CD14-positive monocyte (primary cell): ENCODE results near the gene MYO5B. TPM values are rescaled to one million over a fixed set of nuclear protein-coding genes. Genes with fewer than 3 reads are reported as not detected.

Experiments used
- DNase-seq, 3 donors: peaks; one replicate each; pipeline ENCODE4 v3.0.0-alpha.2; 2011 to 2022
- H2AFZ ChIP-seq: 2 replicates; pipeline ENCODE4 v1.6.0; 2012; ENCODE audit warnings: mild to moderate bottlenecking, low read depth, low read length, inconsistent platforms; ENCODE audit not compliant: insufficient read depth, poor library complexity, severe bottlenecking
- H3K27ac ChIP-seq, 2 donors: 1 replicate in 1 of 2; 2 replicates in 1 of 2; pipeline ENCODE4 v1.5.1; 2012 to 2013; ENCODE audit warnings: low read length in 2 of 2, control low read depth in 1 of 2, inconsistent platforms in 1 of 2, low read depth in 1 of 2, mild to moderate bottlenecking in 1 of 2
- H3K27me3 ChIP-seq, 2 donors: one replicate each; pipeline versions ENCODE4 v1.6.0 to v1.6.1; 2011 to 2013; ENCODE audit warnings: low read length in 2 of 2; ENCODE audit not compliant: control insufficient read depth in 2 of 2, insufficient read depth in 2 of 2
- H3K36me3 ChIP-seq, 2 donors: replicated peaks in 1 of 2; 1 replicate in 1 of 2; 2 replicates in 1 of 2; pipeline versions ENCODE4 v1.5.1 to v1.6.1; 2012 to 2013; ENCODE audit warnings: low read length in 2 of 2, control low read depth in 1 of 2, inconsistent platforms in 1 of 2, mild to moderate bottlenecking in 1 of 2; ENCODE audit not compliant: insufficient read depth in 2 of 2, control insufficient read depth in 1 of 2
- H3K4me1 ChIP-seq, 2 donors: 1 replicate in 1 of 2; 2 replicates in 1 of 2; pipeline versions ENCODE4 v1.5.1 to v1.6.1; 2012 to 2013; ENCODE audit warnings: low read length in 2 of 2, control low read depth in 1 of 2, inconsistent platforms in 1 of 2, mild to moderate bottlenecking in 1 of 2, moderate library complexity in 1 of 2; ENCODE audit not compliant: insufficient read depth in 2 of 2, control insufficient read depth in 1 of 2
- H3K4me2 ChIP-seq: replicated peaks from 2 replicates; pipeline ENCODE3; 2012; ENCODE audit warnings: low read length, moderate library complexity, mild to moderate bottlenecking; ENCODE audit not compliant: poor library complexity, severe bottlenecking; ENCODE audit errors: extremely low read depth
- H3K4me3 ChIP-seq, 3 experiments: fragments of 200-600 bp in 1 of 3; sonication (generic) in 1 of 3; replicated peaks in 1 of 3; 1 replicate in 2 of 3; 2 replicates in 1 of 3; pipeline ENCODE4 v1.5.1; 2011 to 2013; ENCODE audit warnings: low read length in 3 of 3, mild to moderate bottlenecking in 3 of 3, control low read depth in 2 of 3, low read depth in 2 of 3, inconsistent platforms in 1 of 3, moderate library complexity in 1 of 3
- H3K79me2 ChIP-seq: 2 replicates; pipeline ENCODE4 v1.6.0; 2012; ENCODE audit warnings: mild to moderate bottlenecking, control low read depth, inconsistent platforms, low read length, moderate library complexity; ENCODE audit not compliant: insufficient read depth
- H3K9ac ChIP-seq: 2 replicates; pipeline ENCODE4 v1.6.0; 2017; ENCODE audit warnings: low read length, mild to moderate bottlenecking; ENCODE audit not compliant: insufficient read depth, poor library complexity, severe bottlenecking
- H3K9me3 ChIP-seq, 2 donors: replicated peaks in 1 of 2; 1 replicate in 1 of 2; 2 replicates in 1 of 2; pipeline versions ENCODE4 v1.5.1 to v1.6.1; 2012 to 2013; ENCODE audit warnings: low read length in 2 of 2, control low read depth in 1 of 2; ENCODE audit not compliant: control insufficient read depth in 1 of 2, insufficient read depth in 1 of 2
- H4K20me1 ChIP-seq: 2 replicates; pipeline ENCODE4 v1.6.0; 2012; ENCODE audit warnings: mild to moderate bottlenecking, low read length, control low read depth, moderate library complexity; ENCODE audit not compliant: insufficient read depth
- H3K27ac Mint-ChIP-seq, 7 donors: one replicate each; pipeline ENCODE4 v1.8.0; 2020; ENCODE audit warnings: mild to moderate bottlenecking in 7 of 7, mixed read lengths in 7 of 7, moderate library complexity in 6 of 7, inconsistent platforms in 2 of 7
- H3K27me3 Mint-ChIP-seq, 3 donors: one replicate each; pipeline ENCODE4 v1.8.0; 2021 to 2022; ENCODE audit warnings: low read depth in 3 of 3, mild to moderate bottlenecking in 3 of 3, mixed read lengths in 3 of 3, moderate library complexity in 3 of 3, inconsistent platforms in 1 of 3
- H3K36me3 Mint-ChIP-seq, 2 donors: one replicate each; pipeline ENCODE4 v1.8.0; 2020; ENCODE audit warnings: mixed read lengths in 2 of 2, inconsistent platforms in 1 of 2, mild to moderate bottlenecking in 1 of 2
- H3K4me1 Mint-ChIP-seq: one replicate; pipeline ENCODE4 v1.8.0; 2020; ENCODE audit warnings: mild to moderate bottlenecking, mixed read lengths
- H3K4me3 Mint-ChIP-seq, 2 donors: one replicate each; pipeline ENCODE4 v1.8.0; 2020; ENCODE audit warnings: mild to moderate bottlenecking in 2 of 2, mixed read lengths in 2 of 2, moderate library complexity in 1 of 2
- H3K9me3 Mint-ChIP-seq, 7 donors: one replicate each; pipeline ENCODE4 v1.8.0; 2020 to 2022; ENCODE audit warnings: mixed read lengths in 7 of 7, mild to moderate bottlenecking in 6 of 7, moderate library complexity in 6 of 7, inconsistent platforms in 2 of 7
- WGBS: methylation state at CpG from one replicate; pipeline ENCODE4 v1.1.5; 2013; ENCODE audit warnings: missing lambda C conversion rate; ENCODE audit not compliant: insufficient coverage; 5-methylcytosine and 5-hydroxymethylcytosine counted together
- intact Hi-C, 2 donors: fragments of 100-400 bp; cut with micrococcal nuclease; formaldehyde crosslinking; loops; one replicate each; pipeline versions ENCODE4 v1.15.0 to v1.15.1; 2023
- polyA plus RNA-seq, 3 donors: library from polyadenylated mRNA; depleted of rRNA in 1 of 3; unstranded in 2 of 3; stranded (reverse) in 1 of 3; fragments of 300-500 nt in 2 of 3; fragments of >200 nt in 1 of 3; fragmentation: Illumina TruSeq in 2 of 3; gene quantifications; 1 replicate in 2 of 3; 2 replicates in 1 of 3; pipeline ENCODE4 v1.2.3, GENCODE V29; 2012 to 2021
- TF ChIP-seq, protein P1 (sequence below): fragments of 200-600 bp; IDR thresholded peaks from one replicate; pipeline ENCODE4 v1.8.0; 2022; ENCODE audit warnings: antibody characterized with exemption, mild to moderate bottlenecking

Gene MYO5B
- polyA plus RNA-seq, 3 donors, result 0.04 TPM; not detected in 2

DNA sequence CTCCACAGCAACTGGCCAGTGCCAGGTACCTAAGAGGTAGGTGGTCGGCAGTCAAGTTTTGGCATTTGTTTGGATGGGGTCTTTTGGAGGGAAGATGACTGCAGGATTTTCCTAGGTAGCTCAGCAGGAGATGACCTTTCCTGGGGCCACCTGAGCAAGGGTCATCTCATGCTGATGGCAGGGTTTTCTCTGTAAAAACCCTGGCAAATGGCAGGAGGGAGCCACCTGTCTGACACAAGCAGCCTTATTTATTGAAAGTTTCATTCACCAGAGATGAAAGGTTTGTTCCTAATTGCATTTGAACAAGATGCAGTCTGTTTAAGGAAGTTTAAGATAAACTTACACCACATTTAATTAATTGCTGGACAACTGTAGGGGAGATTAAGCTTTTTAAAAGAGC lies 350.0 kb downstream of the MYO5B start:
- TF ChIP-seq, protein P1, sequence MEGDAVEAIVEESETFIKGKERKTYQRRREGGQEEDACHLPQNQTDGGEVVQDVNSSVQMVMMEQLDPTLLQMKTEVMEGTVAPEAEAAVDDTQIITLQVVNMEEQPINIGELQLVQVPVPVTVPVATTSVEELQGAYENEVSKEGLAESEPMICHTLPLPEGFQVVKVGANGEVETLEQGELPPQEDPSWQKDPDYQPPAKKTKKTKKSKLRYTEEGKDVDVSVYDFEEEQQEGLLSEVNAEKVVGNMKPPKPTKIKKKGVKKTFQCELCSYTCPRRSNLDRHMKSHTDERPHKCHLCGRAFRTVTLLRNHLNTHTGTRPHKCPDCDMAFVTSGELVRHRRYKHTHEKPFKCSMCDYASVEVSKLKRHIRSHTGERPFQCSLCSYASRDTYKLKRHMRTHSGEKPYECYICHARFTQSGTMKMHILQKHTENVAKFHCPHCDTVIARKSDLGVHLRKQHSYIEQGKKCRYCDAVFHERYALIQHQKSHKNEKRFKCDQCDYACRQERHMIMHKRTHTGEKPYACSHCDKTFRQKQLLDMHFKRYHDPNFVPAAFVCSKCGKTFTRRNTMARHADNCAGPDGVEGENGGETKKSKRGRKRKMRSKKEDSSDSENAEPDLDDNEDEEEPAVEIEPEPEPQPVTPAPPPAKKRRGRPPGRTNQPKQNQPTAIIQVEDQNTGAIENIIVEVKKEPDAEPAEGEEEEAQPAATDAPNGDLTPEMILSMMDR, result no peak
- intact Hi-C loops, result no loop called here
- Mint-ChIP-seq H3K4me1 (no peaks in the 10 kb centered on the region), H3K4me3 (no peak overlapping the region), H3K36me3 (no peaks in the 10 kb centered on the region), H3K9me3 (peaks cover 0 to 1% (median 0%) of the 10 kb centered on the region in 7 donors), H3K27ac (no peak overlapping the region), H3K27me3 (peaks cover 1 to 7% (median 5%) of the 10 kb centered on the region in 3 donors)
- Histone ChIP-seq H3K4me2 (no peak overlapping the region), H3K4me1 (no peaks in the 10 kb centered on the region), H3K27me3 (no peaks in the 10 kb centered on the region), H3K9me3 (no peaks in the 10 kb centered on the region), H3K79me2 (no peaks in the 10 kb centered on the region), H4K20me1 (no peaks in the 10 kb centered on the region), H2AFZ (no peak overlapping the region), H3K9ac (no peak overlapping the region), H3K27ac (no peak overlapping the region), H3K36me3 (no peaks in the 10 kb centered on the region), H3K4me3 (no peak overlapping the region)
- WGBS, result no CpG with 5 or more reads among the region's 1 CpG
- no peak for DNase-seq

DNA sequence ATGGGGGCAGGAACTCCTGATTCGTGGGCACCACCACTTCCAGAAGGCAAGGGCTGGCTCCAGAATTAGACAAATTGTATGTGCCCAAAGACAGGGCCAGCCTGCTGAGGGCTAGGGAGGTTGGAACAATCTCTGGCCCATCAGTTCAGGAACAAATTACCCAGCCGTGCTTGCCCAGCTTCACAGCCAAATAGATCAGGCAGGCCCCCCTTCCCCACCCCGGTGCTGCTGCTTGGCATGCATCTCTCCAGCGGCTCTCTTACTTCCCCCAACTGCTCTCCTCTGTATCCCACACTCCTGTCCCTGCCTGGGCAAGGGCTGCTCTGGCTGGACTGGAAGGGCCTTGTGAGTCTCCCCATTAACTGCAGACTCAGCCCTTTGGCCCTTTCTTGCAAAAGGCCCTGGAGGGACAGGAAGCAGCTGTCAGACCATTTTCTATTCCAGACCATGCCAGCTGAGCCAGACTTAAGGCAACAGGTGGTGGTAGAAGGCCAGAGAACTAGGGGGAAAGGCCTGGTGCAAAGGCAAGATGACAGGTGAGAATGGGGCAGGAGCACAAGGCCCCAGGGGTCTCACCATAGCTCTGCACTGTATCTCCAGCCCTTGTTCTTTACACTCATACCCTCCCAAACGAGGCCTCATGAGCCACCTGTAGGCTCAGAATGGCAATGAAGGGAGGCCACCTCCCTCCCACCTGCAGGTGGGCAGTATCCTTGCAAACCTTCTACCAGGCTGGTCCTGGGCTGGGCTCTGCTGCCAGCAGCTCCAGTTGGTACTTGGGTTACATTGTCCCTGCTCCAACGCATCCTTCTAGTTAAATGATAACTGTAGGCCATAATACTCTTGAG lies 350.9 kb downstream of the MYO5B start:
- no peak for DNase-seq
- no peaks in the 10 kb centered on the region for H3K9me3 ChIP-seq

More for the DNA sequence above, 350.9 kb downstream of the MYO5B start:
- Histone ChIP-seq H3K4me1 (no peaks in the 10 kb centered on the region), H3K27ac (no peak overlapping the region), H3K4me2 (no peak overlapping the region), H2AFZ (no peak overlapping the region), H3K79me2 (no peaks in the 10 kb centered on the region), H3K4me3 (no peak overlapping the region), H3K9ac (no peak overlapping the region), H3K36me3 (no peaks in the 10 kb centered on the region), H4K20me1 (no peaks in the 10 kb centered on the region), H3K27me3 (no peaks in the 10 kb centered on the region)
- no peaks in the 10 kb centered on the region for H3K36me3 Mint-ChIP-seq
- no peak overlapping the region for H3K27ac Mint-ChIP-seq
- peaks cover 0 to 1% (median 0%) of the 10 kb centered on the region in 7 donors for H3K9me3 Mint-ChIP-seq
- intact Hi-C loops, result no loop called here
- TF ChIP-seq, protein P1, result no peak
- no peaks in the 10 kb centered on the region for H3K4me1 Mint-ChIP-seq
- WGBS, result 100% methylated on average over 6 of the region's 6 CpGs
- H3K27me3 Mint-ChIP-seq, result peaks cover 1 to 6% (median 2%) of the 10 kb centered on the region in 3 donors
- H3K4me3 Mint-ChIP-seq, result no peak overlapping the region
